Muscle layer of colon (tissue), 2 donors: ENCODE results near the gene PLPP2.
"Not testable (repeated sequence)": the region's sequence is repeated elsewhere in the genome, so short reads cannot be mapped to it uniquely, and the experiment has no call there.

Experiments
- H3K27ac ChIP-seq: one replicate; pipeline ENCODE4 v1.7.0; 2013; ENCODE audit warnings: low read depth, mild to moderate bottlenecking, low read length, moderate library complexity
- H3K27me3 ChIP-seq, 2 donors: one replicate each; pipeline ENCODE4 v1.7.0; 2013; ENCODE audit warnings: low read length in 2 of 2, mild to moderate bottlenecking in 2 of 2; ENCODE audit not compliant: insufficient read depth in 2 of 2, control insufficient read depth in 1 of 2
- H3K36me3 ChIP-seq: one replicate; pipeline ENCODE4 v1.7.0; 2013; ENCODE audit warnings: mild to moderate bottlenecking, low read length; ENCODE audit not compliant: insufficient read depth
- H3K4me1 ChIP-seq: one replicate; pipeline ENCODE4 v1.7.0; 2013; ENCODE audit warnings: mild to moderate bottlenecking, low read length; ENCODE audit not compliant: insufficient read depth
- H3K4me3 ChIP-seq, 2 donors: one replicate each; pipeline ENCODE4 v1.7.0; 2013; ENCODE audit warnings: low read length in 2 of 2, low read depth in 1 of 2, mild to moderate bottlenecking in 1 of 2, moderate library complexity in 1 of 2
- H3K9ac ChIP-seq: one replicate; pipeline ENCODE4 v1.7.0; 2013; ENCODE audit warnings: low read length
- H3K9me3 ChIP-seq: one replicate; pipeline ENCODE4 v1.7.0; 2013; ENCODE audit warnings: mild to moderate bottlenecking, low read length
- donor health status: abdominal sarcoma.
- donor health status: Adenocarcinoma of cecum.

The PLPP2 gene

DNA sequence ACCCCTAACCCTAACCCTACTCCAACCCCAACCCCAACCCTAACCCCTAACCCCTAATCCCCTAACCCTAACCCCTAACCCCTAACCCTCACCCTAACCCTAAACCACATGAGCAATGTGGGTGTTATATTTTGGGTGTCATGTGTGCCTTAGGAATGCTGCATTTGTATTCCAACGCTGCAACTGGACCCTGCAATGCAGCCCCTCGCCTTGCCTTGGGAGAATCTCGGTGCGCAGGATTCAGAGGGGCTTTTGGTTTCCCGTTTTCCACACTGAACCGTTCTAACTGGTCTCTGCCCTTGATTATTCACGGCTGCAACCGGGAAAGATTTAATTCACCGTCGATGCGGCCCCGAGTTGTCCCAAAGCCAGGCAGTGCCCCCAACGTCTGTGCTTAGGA lies 45.3 kb downstream of the PLPP2 start:
- not testable (repeated sequence) for H3K4me1 ChIP-seq, H3K36me3 ChIP-seq, H3K27ac ChIP-seq, H3K9me3 ChIP-seq, H3K4me3 ChIP-seq, H3K27me3 ChIP-seq, H3K9ac ChIP-seq

DNA sequence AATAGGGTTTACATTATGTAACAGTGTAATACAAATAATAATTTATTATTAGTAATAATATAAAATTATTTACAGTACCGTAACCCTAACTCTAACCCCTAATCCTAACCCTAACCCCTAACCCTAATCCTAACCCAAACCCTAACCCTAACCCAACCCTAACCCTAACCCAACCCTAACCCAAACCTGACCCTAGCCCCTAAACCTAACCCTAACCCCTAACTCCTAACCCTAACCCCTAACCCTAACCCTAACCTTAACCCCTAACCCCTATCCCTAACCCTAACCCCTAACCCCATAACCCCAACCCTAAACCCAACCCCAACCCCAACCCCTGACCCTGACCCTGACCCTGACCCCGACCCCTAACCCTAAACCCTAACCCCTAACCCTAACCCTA lies 45.7 kb downstream of the PLPP2 start:
- no peak overlapping the region for H3K27ac ChIP-seq
- H3K9ac ChIP-seq, result no peak overlapping the region
- H3K9me3 ChIP-seq, result no peaks in the 10 kb centered on the region
- no peaks in the 10 kb centered on the region for H3K4me1 ChIP-seq
- H3K36me3 ChIP-seq, result no peaks in the 10 kb centered on the region
- H3K27me3 ChIP-seq, result no peaks in the 10 kb centered on the region
- no peak overlapping the region for H3K4me3 ChIP-seq
